Measurements from ENCODE around the gene GUCA2A. TPM values are rescaled to one million over a fixed set of nuclear protein-coding genes. Genes with fewer than 3 reads are reported as not detected.

The GUCA2A gene
- total RNA-seq, 1 experiment from 2014 or later, result not detected

- H3K79me2 ChIP-seq (ENCODE audit: insufficient read depth, low read length), result no peaks in the 10 kb centered on the region
- Mint-ChIP-seq H3K4me3 (no peak overlapping the region), H3K27ac (no peak overlapping the region), H3K4me1 (no peaks in the 10 kb centered on the region), H3K27me3 (ENCODE audit: low read depth) (no peaks in the 10 kb centered on the region; the same call in 1 of the 2 replicates), H3K36me3 (ENCODE audit: insufficient read depth in 1 of 3, low read depth in 3 of 3) (no peaks in the 10 kb centered on the region), H3K9me3 (no peaks in the 10 kb centered on the region)
- no peak for DNase-seq
- no peak overlapping the region for H2BK12ac ChIP-seq (ENCODE audit: insufficient read length, low read depth, low read length)
- H4K8ac ChIP-seq (replicated peaks; ENCODE audit: insufficient read length, low read depth, low read length), result no peak overlapping the region
- H3K23ac ChIP-seq (ENCODE audit: insufficient read length, low read depth, low read length), result no peak overlapping the region
- H3K4ac ChIP-seq (ENCODE audit: low read depth, low read length), result no peak overlapping the region
- no peak overlapping the region for H2BK120ac ChIP-seq (ENCODE audit: low read depth, low read length, poor library complexity, severe bottlenecking)
- H3K23me2 ChIP-seq (ENCODE audit: insufficient read length, low read depth, low read length, poor library complexity, severe bottlenecking), result no peaks in the 10 kb centered on the region
- no peaks in the 10 kb centered on the region for H3K79me1 ChIP-seq (ENCODE audit: insufficient read depth, low read depth, low read length, poor library complexity, severe bottlenecking)
- no peaks in the 10 kb centered on the region for H3K4me1 ChIP-seq (ENCODE audit: insufficient read depth, low read length)
- no peak overlapping the region for H3K4me2 ChIP-seq (ENCODE audit: insufficient read depth, insufficient read length, low read length)
- no peak overlapping the region for H2BK15ac ChIP-seq (ENCODE audit: low read depth, low read length)
- no peak overlapping the region for H4K91ac ChIP-seq (ENCODE audit: insufficient read length, low read depth, low read length)
- H4K5ac ChIP-seq (ENCODE audit: insufficient read length, low read depth, low read length), result no peak overlapping the region
- H3K9ac ChIP-seq (ENCODE audit: extremely low read depth, insufficient read length, low read length), result no peak overlapping the region
- no peak overlapping the region for H3K56ac ChIP-seq (ENCODE audit: insufficient read length, low read depth, low read length)
- no peaks in the 10 kb centered on the region for H3K27me3 ChIP-seq (ENCODE audit: insufficient read depth, low read length)
- no peak overlapping the region for H3T11ph ChIP-seq (ENCODE audit: low read length)
- TF ChIP-seq CTCF (conservative IDR thresholded peaks at IDR 0.05), result no peak
- H3K14ac ChIP-seq (ENCODE audit: insufficient read depth, low read length), result no peak overlapping the region
- no peak overlapping the region for H2BK5ac ChIP-seq (ENCODE audit: insufficient read length, low read length)
- no peak overlapping the region for H3K27ac ChIP-seq (ENCODE audit: insufficient read length, low read depth, low read length)
- H4K20me1 ChIP-seq (ENCODE audit: control insufficient read depth, insufficient read depth, insufficient read length), result no peaks in the 10 kb centered on the region
- no peak overlapping the region for H3K18ac ChIP-seq (ENCODE audit: insufficient read length, low read depth, low read length)
- no peak overlapping the region for H2BK20ac ChIP-seq (ENCODE audit: low read depth, low read length, poor library complexity, severe bottlenecking)
- H3K9me3 ChIP-seq (ENCODE audit: control insufficient read depth, low read depth, low read length), result no peaks in the 10 kb centered on the region
- no peak overlapping the region for H2AFZ ChIP-seq (ENCODE audit: low read length)
- no peak overlapping the region for H2AK5ac ChIP-seq (ENCODE audit: insufficient read length, low read length)
Observed at GRCh38 chr1:42136466-42136865, 28.1 kb downstream of the GUCA2A start.

All from H9 (cell line).